T-helper 2 cell (primary cell): ENCODE measurements around the gene MAT2A.
"Not testable (repeated sequence)": the region's sequence is repeated elsewhere in the genome, so short reads cannot be mapped to it uniquely, and the experiment has no call there.

ENCODE experiments used
- DNase-seq, 5 experiments: peaks; one replicate each; pipeline versions ENCODE4 v3.0.0 to v3.0.0-alpha.2; 2012 to 2022

MAT2A gene

DNA sequence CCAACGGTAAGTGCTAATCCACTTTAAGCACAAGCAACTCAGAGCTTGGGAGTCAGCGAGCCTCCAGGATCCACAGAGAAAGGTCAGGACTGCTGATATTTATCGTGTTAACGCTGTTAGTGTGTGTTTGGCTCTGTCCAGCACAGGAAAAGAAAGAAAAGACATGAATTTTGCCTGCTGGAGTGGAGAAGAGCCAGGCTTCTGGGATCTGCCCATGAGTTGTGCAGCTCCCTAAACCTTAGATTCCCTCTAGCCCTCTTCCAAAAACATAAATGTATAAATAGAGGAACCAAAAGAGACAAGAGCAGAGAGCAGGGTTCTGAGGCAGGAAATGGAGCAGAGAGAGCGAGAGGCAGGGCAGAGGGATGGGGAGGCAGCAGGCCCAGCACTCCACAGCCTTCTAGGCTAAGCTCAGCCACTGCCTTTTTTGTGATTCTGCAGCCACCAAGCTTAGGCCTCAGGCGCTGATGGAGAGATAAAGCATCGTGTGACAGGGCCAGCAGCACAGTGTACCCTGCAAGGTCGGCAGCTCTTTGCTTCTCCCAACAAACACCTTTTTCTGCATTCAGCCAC lies 14.5 kb upstream of the MAT2A start:
- peak in 1 of 5 experiments; percentile 50 for DNase-seq

- DNase-seq, result no peak
These were observed 13.9 kb upstream of the MAT2A start for GRCh38 chr2:85525029-85525428.

GRCh38 chr2:85525567-85525966 lies 13.4 kb upstream of the MAT2A start:
- no peak for DNase-seq

GRCh38 chr2:85527787-85528186 lies 11.2 kb upstream of the MAT2A start:
- DNase-seq, result no peak

DNA sequence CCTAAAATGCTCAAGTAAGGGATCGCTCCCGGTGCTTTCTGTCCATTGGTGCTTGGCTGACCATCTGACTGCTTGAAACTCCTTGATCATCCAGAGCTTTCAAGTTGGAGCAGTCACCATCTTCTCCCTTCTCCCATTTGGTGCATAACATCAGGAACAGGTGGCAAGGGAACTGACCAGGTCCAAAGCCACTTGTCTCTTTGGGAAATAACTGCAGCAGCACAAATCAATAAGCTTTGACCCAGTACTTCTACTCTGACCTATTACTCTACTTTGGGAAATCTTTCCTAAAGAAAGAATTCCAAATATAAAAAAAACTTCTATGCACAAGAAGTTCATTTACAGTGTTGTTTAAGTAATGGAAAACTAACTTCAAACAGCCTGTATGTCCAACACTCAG lies 10.6 kb upstream of the MAT2A start:
- no peak for DNase-seq

- no peak for DNase-seq
These were observed 9.2 kb upstream of the MAT2A start for GRCh38 chr2:85529809-85530208.

DNA sequence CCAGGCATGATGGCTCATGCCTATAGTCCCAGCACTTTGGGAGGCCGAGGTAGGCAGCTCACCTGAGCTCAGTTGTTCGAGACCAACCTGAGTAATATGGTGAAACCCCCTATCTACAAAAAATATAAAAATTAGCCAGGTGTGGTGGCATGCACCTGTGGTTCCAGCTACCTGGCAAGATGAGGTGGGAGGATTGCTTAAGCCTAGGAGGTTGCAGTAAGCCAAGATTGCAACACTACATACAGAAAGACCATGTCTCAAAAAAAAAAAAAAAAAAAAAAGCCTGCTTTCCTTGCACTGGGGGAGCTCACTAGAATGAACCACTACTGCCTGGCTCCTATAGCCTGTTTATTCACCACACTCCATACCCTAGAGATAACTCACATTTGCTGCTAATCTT lies 7.4 kb upstream of the MAT2A start:
- no peak for DNase-seq

DNA sequence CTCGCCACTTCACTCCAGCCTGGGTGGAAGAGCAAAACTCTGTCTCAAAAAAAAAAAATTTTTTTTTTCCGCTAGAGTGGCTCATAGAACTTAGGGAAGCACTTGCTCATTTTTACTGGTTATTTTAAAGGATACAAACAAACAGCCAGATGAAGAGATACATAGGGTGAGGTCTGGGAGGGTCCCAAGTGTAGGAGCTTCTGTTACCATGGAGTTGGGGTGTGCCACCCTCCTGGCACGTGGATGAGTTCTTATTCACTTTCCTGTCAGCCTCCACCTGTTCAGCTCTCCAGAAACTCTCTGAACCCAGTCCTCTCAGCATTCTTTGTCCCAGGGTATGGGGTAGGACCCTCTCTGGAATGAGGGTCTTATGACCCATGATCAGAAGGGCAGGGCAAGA lies 4.9 kb upstream of the MAT2A start:
- DNase-seq, result no peak

- no peak for DNase-seq
These were observed 4.1 kb upstream of the MAT2A start for GRCh38 chr2:85534881-85535280.

GRCh38 chr2:85536479-85536878 lies 2.5 kb upstream of the MAT2A start:
- DNase-seq, result no peak

DNA sequence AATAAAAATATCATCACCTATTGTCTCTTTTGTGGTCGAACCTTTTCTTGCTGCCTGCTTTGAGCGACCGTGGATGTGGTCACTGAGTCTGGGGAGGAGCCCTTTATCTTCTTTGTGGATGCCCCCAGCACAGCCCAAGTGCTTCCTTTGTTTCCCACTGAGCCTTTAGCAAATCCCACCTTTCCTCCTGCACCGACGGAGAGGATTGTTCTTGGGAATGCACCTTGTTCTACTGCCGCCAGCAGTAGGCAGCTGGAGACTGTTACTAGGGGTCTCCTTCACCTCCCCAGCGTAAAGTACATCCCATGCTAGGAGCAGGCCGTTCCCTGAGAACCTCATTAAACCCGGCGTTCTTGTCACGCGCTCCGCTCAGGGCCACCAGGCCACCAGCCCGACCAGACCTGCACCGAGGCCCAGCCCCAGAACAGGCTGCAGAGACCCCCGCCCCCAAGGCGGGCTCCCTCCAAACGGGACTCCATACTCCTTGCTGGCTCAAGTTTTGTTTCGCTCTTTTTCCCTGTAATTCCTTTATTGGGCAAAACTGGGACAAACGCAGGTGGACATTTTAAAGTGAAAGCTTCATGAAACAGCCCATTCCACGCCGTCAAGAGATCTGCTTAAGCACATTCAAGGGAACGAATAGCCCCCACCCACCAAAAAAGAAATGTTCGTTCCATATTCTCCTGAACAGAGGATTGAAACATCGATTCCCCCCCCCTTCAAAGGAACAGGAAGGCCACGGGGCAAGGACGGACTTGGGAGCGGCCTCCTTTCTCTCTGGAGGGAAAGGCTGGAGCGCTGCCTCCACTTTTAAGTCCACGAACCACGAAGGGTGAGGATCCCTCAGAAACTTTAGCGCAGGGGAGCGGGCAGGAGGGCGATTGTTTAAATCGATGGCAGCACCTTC lies 1.1 kb upstream of the MAT2A start:
- DNase-seq, result peak in 1 of 5 experiments; percentile 71

DNA sequence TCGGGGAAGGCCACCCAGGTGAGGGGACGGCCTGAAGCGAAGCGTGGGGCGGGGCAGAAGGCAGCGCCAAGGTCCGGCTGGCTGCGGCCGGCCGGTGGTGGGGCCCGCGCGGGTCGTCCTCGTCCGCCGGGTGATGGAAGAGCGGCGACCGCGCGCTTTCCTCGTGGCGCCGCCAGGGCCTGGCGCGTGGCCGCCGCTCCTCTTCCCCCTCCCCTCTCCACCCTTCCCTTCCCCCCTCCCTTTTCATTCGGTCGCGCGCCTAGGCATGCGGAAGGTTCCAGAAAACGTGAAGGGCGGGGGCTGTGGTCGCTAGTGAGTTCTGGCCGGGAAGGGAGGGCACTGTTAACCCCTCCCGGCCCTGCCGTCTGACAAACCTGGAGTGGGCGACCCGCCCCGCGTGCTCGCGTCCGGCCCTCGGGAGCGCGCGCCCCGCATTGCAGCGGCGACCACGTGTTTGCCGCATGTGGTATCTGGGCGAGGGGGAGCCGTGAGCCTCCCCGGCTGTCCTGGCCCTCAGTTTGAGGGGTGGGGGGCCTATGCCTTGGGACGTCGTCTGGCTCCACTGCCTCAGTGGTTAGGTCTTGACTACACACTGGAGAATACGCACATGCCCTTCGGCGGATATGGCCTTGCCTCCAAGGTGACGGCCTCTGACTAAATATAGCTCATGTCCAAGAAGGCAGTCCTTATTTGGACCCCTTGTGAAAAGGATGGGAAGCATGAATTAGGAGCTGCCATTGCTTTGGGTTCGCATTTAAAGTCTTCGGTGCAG lies 579 bp downstream of the MAT2A start:
- DNase-seq, result peak; percentile 39 to 87 (median 64)

DNA sequence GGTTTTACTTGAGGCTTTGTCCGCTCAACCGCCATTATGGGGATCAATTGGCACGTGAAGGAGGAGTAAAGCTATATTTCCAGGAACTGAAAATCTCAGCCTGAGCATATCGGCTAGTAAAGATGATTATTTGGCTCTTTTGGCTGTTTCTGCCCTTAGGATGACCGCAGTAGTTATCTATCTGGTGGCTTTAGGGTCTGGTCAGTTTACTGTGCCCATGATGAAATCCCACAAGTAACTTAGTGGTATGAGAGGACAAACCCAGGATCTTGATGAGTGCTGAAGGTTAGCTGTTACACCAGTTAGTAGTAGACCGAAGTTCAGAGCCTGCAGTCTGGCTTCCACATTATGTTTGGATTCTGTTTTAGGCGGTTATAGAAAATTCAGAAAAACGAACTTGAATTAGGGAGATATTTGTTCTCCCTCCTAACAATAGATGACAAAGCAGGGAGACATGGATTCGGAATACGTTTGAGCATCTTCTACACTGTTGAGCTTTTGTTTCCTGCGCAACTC lies 1.2 kb downstream of the MAT2A start:
- peak in 1 of 5 experiments; percentile 11 for DNase-seq

DNA sequence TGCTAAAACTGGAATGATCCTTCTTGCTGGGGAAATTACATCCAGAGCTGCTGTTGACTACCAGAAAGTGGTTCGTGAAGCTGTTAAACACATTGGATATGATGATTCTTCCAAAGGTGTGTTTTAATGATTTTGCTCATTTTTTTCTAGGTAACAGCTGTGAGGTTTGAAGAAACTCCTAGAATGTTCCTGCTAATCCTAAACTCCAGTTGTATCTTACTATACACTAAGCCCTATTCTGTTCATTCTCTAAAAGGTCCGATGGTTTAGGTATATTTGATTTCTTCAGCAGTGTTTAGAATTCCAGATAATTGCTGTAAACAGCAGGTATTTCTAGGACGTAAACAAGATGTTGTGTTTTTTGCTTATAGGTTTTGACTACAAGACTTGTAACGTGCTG lies 2.3 kb downstream of the MAT2A start:
- DNase-seq, result no peak

DNA sequence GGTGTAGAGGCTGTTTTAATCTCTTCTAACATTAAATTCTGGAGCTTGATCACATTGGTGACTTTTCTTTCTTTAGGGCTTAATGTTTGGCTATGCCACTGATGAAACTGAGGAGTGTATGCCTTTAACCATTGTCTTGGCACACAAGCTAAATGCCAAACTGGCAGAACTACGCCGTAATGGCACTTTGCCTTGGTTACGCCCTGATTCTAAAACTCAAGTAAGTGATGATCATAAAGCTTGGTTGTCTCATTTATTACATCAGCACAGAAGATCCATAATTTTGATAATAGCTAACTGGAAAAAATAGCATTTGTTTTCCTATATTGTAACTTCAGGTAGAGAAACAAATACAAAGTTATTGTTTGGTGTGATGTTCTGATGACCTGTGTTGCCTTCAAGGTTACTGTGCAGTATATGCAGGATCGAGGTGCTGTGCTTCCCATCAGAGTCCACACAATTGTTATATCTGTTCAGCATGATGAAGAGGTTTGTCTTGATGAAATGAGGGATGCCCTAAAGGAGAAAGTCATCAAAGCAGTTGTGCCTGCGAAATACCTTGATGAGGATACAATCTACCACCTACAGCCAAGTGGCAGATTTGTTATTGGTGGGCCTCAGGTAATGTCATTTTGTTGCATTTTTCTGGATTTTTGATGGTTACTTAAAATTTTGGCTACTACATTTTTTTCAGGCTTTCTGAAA lies 2.9 kb downstream of the MAT2A start:
- DNase-seq, result no peak

GRCh38 chr2:85542777-85543176 lies 3.8 kb downstream of the MAT2A start:
- DNase-seq, result no peak

GRCh38 chr2:85544254-85544691 lies 5.3 kb downstream of the MAT2A start:
- DNase-seq, result not testable (repeated sequence)

- not testable (repeated sequence) for DNase-seq
These were observed 6.2 kb downstream of the MAT2A start for GRCh38 chr2:85544915-85545779.

- DNase-seq, result no peak
These were observed 6.8 kb downstream of the MAT2A start for GRCh38 chr2:85545780-85546240.

DNA sequence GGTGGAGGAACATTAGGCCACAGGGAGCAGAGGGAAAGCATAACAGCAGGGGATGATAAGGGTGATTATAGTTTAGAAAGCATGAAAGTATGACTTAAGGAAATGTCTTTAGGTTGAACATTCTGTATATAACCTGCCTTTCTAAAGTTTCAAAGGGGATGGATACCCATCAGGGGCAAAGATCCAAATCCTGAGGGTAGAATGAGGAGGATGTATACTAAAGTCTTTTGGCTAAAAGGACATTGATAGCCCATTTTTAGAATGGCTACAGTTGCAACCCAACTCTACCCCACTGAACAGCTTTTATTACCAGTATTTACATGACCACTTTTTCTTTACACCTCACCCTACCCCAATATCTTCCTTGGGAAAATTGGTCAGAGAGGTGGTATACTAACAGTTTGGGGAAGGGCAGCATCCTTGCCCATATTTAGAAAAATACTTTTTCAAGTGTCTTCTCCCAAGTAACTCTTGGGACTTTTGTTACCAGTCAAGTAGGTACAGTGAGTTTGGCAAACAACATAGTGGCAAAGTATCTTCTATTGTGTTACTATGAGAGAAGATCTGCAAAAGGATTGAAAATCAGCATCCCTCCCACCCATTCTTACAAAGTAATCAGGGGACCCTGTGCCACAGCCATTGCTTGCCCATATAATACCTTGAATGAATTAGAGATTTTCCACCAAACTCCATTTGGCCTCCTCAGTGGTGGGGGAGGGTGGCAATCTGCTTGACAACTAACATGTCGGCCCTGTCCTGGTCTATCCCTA lies 8.3 kb downstream of the MAT2A start:
- DNase-seq, result no peak
